ENCODE results near the gene ZNF536. TPM values are rescaled to one million over a fixed set of nuclear protein-coding genes. Genes with fewer than 3 reads are reported as not detected.
"Not testable (repeated sequence)": the region's sequence is repeated elsewhere in the genome, so short reads cannot be mapped to it uniquely, and the experiment has no call there.

Gene ZNF536
- total and polyA plus RNA-seq, 5 experiments from 2014 or later: not detected

DNA sequence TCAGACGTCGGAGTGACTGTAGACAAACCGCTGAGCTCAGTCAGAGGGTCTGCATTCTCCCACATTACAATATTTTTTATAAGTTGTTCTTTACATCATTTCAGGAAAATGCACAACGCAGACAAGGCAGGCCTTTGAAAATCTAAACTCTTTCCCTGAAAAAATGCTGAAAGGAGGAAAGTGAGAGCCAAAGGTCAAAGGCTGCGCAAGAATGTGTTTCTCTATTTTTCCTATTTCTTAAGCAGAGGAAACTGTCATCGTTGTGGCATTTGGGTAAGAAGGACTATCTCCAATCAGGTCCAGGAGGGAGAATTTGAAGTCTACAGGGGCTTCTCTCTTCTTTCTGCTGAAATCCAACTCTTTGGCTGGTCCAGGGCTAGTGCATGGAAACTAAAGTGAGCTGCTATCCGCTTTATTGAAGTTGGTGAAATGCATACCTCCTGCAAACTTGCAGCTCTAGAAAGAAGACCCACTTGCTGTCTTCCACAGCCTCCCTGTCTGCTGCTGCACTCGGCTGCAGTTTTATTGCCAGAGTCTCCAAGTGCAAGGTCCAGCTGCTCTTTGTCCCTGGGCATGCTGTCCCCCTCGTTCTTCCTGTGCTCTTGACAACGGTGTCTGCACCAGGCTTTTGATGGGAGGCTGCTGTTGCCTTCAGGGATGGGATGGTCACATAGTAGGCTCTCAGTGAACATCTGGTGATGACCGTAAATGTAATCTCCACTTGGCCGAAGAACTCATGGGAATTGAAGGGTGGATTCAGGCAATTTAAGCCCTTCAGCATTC is 31.2 kb downstream of the ZNF536 start:
- ATAC-seq (no peak), DNase-seq (no peak)
- no peak overlapping the region for H3K4me3 Mint-ChIP-seq
- no peaks in the 10 kb centered on the region for H3K4me1 Mint-ChIP-seq
- no peak overlapping the region for H3K27ac Mint-ChIP-seq
- peaks cover 0 to 2% (median 0%) of the 10 kb centered on the region in 9 donors for H3K9me3 Mint-ChIP-seq
- H3K36me3 Mint-ChIP-seq: no peaks in the 10 kb centered on the region
- POLR2A ChIA-PET: no interaction called here
- peaks cover 4 to 10% (median 9%) of the 10 kb centered on the region in 5 donors for H3K27me3 Mint-ChIP-seq

DNA sequence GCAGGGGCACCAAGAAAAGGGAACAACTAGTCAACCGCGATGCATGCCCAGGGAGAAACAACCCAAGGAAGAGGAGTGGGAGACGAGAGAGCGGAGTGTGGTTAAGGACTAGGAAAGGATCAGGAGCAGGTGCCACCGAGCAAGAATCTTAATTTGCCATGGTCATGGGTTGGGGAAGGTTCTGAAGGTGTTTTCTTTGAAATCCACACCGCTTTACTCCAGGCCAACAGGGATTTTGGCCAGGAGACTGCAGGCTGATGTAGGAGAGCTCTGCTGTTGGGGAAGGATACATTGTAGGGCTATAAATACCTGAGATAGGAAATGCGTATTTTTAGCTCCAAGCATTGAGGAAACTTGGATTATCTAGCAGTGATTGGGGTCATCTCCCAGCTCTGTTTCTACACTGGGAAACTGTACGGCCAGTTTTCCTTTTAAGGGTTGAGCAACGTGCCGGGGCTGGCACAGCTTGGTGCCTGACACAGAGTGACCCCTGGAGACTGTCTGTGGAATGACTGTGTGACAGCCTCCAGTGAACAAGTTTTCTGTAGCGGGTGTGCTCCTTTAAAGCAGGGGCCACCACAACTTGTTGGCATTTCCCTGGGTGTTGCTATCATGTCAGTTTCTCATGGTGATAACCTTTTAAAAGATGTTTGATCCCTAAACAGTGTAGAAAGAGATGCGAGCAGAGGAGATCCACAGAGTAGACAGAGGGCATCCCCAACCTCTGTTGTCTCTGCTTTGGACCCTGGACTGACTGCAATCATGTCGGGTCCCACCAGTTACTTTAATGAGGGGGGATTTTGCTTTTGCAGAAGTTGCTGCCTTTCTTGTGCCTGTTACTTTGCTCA is 34.3 kb downstream of the ZNF536 start:
- no peaks in the 10 kb centered on the region for H3K4me1 Mint-ChIP-seq
- DNase-seq (no peak), ATAC-seq (no peak)
- H3K9me3 Mint-ChIP-seq: peaks cover 0 to 2% (median 0%) of the 10 kb centered on the region in 9 donors
- peaks cover 4 to 10% (median 9%) of the 10 kb centered on the region in 5 donors for H3K27me3 Mint-ChIP-seq
- H3K27ac Mint-ChIP-seq: no peak overlapping the region
- H3K4me3 Mint-ChIP-seq: no peak overlapping the region
- POLR2A ChIA-PET: no interaction called here
- H3K36me3 Mint-ChIP-seq: no peaks in the 10 kb centered on the region

DNA sequence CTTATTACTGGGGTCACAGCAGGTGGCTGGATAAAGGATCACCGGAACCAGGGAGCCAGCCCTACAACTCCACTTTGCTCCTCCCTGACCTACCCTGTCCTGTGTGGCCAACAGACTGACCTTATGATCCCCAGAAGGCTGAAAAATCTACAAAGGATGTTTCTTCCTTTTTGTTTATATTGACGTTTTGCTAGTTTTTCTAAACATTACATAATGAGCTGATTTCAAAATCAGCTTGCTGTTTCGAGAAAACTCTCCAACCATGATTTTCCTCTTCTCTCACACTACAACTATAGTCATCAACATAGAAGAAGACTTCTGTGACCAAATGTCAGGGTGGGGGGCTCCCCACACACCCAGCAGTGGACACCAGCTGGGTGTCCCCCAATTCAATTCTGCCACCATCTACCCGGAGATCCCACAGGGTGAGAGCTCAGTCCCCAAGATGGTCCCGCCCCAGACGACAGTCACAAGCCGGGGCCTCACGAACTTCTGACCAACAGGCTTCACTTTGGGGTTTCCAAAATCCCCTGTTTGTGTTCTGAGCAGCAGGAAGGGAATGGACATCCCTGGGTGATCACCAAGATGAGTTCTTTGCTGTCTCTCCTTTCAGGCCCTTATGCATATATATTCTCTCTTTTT is 35.0 kb downstream of the ZNF536 start:
- Mint-ChIP-seq H3K36me3 (no peaks in the 10 kb centered on the region), H3K27ac (no peak overlapping the region), H3K27me3 (peaks cover 4 to 10% (median 9%) of the 10 kb centered on the region in 5 donors), H3K4me3 (no peak overlapping the region), H3K4me1 (no peaks in the 10 kb centered on the region), H3K9me3 (peaks cover 0 to 2% (median 0%) of the 10 kb centered on the region in 9 donors)
- POLR2A ChIA-PET: no interaction called here
- DNase-seq (no peak), ATAC-seq (no peak)

DNA sequence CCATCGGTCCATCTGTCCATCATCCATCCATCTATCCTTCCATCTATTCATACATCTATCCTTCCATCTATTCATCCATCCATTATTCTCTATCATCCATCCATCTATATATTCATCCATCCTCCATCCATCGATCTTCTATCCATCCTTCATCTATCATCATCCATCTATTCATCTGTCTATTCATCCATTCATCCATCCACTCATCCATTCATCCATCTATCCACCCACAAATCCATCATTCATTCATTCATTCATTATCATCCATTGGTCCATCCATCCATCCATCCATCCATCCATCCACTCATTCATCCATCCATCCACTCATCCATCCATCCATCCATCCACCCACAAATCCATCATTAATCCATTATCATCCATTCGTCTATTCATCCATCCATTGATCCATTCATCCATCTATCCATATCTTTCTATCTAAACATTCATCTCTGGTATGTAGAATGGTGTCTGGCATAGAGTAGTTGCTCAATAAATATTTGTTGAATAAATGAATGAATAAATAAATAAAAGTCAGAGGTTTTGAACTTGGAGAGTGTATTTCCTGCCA is 36.6 kb downstream of the ZNF536 start:
- Mint-ChIP-seq H3K36me3 (no peaks in the 10 kb centered on the region), H3K9me3 (peaks cover 0 to 2% (median 0%) of the 10 kb centered on the region in 9 donors), H3K27ac (no peak overlapping the region), H3K4me3 (no peak overlapping the region), H3K27me3 (peaks cover 4 to 10% (median 9%) of the 10 kb centered on the region in 5 donors), H3K4me1 (no peaks in the 10 kb centered on the region)
- ATAC-seq (no peak), DNase-seq (no peak)
- POLR2A ChIA-PET: no interaction called here

DNA sequence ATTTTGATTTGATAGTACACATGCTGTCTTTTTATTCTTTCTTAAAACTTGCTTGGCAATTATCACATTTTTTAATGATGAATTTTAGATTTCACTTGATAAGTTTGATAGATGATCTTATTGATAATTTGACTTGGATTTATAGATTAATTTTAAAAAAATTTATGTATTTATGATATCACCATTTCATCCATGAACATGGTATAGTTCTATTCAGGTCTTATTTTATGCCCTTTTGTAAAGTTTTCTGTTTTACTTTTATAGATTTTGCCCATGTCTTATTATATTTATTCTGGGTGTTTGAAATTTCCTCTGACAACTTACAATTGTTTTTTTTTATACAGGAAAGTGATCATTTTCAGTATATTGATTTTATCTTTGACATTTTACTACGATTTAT is 39.5 kb downstream of the ZNF536 start:
- no peak for DNase-seq
- no peaks in the 10 kb centered on the region for H3K4me1 Mint-ChIP-seq
- H3K27ac Mint-ChIP-seq: no peak overlapping the region
- peaks cover 0 to 5% (median 0%) of the 10 kb centered on the region in 3 donors for H3K36me3 Mint-ChIP-seq
- POLR2A ChIA-PET: no interaction called here
- ATAC-seq: no peak
- H3K27me3 Mint-ChIP-seq: peaks cover 2 to 13% (median 6%) of the 10 kb centered on the region in 5 donors
- H3K9me3 Mint-ChIP-seq: peaks cover 0 to 16% (median 0%) of the 10 kb centered on the region in 9 donors
- no peak overlapping the region for H3K4me3 Mint-ChIP-seq

DNA sequence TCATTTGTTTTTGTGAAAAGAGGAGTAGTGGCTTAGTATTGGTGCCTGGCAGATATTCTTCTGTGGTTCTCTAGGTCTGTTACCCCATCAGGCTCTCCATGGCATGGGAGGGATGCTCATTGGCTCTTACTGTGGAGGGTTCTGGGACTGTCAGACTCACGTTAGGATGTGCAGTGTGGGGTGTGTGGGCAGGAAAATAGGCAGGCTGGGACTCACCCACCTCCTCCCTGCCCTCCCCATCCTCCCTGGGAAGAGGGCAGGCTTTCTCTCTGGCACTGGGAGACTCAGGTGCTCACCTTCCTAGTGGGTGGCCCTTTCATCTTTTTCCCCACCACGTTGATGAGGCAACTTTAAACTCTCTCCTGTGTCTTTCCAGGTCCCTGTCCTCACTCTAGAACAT is 44.2 kb downstream of the ZNF536 start:
- POLR2A ChIA-PET: no interaction called here
- H3K4me1 Mint-ChIP-seq: no peaks in the 10 kb centered on the region
- H3K36me3 Mint-ChIP-seq: peaks cover 0 to 5% (median 0%) of the 10 kb centered on the region in 3 donors
- no peak overlapping the region for H3K27ac Mint-ChIP-seq
- peaks cover 14 to 26% (median 19%) of the 10 kb centered on the region in 5 donors for H3K27me3 Mint-ChIP-seq
- no peak overlapping the region for H3K4me3 Mint-ChIP-seq
- peaks cover 0 to 16% (median 0%) of the 10 kb centered on the region in 9 donors for H3K9me3 Mint-ChIP-seq
- no peak for DNase-seq
- ATAC-seq: no peak

DNA sequence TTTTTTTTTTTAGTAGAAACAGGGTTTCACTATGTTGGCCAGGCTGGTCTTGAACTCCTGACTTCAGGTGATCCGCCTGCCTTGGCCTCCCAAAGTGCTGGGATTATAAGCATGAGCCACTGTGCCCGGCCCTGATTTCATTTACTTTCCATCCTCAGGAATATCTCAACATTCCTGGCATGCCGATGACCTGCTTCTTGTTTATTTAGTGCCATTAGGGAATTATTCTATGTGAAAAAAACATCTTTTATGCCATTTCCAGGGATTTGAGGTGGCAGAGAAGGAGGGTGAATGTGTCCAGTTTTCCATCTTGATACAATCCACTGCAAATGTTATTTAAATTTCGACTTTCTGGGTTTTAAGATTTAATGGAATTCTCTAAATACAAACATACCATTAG is 45.0 kb downstream of the ZNF536 start:
- H3K4me1 Mint-ChIP-seq, H3K27ac Mint-ChIP-seq, H3K4me3 Mint-ChIP-seq, H3K36me3 Mint-ChIP-seq, ATAC-seq, DNase-seq, POLR2A ChIA-PET: not testable (repeated sequence)
- H3K9me3 Mint-ChIP-seq: peaks cover 0 to 16% (median 0%) of the 10 kb centered on the region in 9 donors
- peaks cover 14 to 26% (median 19%) of the 10 kb centered on the region in 5 donors for H3K27me3 Mint-ChIP-seq

DNA sequence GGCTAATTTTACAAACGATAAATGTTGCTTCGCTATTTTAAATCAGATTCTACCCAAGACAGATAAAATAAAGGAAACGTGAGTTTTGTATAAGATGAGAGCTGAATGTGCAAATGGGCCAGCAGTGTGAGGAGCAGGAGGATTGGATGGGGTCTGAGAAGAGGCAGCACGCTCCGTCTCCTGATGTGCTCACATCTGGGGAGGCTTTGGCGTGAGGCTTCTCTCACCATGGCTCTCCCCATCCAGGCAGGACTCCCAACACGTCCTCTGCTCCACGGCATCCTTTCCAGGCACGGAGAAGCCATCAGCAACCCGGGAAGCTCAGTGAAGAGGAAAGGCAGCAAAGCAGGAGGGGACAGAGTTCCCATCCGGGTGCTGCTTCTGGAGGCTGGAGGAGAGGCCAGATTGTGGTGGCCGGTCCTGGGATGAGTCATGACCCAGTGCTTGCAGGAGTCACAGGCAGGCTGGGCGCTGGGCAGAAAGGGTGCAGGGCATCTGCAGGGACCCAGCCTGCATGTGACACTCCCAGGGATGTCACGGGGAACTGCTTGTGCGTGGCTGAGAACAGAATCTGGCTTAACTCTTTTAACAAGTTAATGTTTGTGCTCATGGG is 47.5 kb downstream of the ZNF536 start:
- no peak for DNase-seq
- H3K36me3 Mint-ChIP-seq: peaks cover 0 to 5% (median 0%) of the 10 kb centered on the region in 3 donors
- POLR2A ChIA-PET: no interaction called here
- ATAC-seq: no peak
- peaks cover 19 to 26% (median 23%) of the 10 kb centered on the region in 5 donors for H3K27me3 Mint-ChIP-seq
- H3K4me1 Mint-ChIP-seq: no peaks in the 10 kb centered on the region
- H3K27ac Mint-ChIP-seq: no peak overlapping the region
- peaks cover 0 to 12% (median 0%) of the 10 kb centered on the region in 9 donors for H3K9me3 Mint-ChIP-seq
- H3K4me3 Mint-ChIP-seq: no peak overlapping the region

DNA sequence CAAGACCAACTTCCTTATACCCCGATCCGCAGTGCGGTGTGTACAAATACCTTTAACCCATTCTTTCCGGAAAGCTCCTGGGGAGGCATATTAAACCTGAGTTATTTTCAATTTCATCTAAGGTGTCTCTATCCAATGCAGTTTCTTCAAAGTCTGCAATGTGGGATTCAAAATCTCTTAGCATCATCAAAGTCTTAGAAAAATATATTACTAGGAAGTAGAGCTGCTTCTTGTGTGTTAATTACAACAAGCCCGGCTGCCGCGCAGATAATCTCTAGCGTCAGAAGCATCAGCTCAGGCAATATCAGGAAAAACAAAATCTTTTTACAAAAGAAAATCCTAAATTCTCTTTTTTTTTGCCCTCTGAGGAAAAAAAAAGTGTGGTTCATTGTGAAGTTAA is 48.1 kb downstream of the ZNF536 start:
- peaks cover 0 to 12% (median 1%) of the 10 kb centered on the region in 9 donors for H3K9me3 Mint-ChIP-seq
- no peak overlapping the region for H3K4me3 Mint-ChIP-seq
- peaks cover 0 to 5% (median 0%) of the 10 kb centered on the region in 3 donors for H3K36me3 Mint-ChIP-seq
- ATAC-seq (no peak), DNase-seq (no peak)
- POLR2A ChIA-PET: no interaction called here
- peaks cover 19 to 26% (median 20%) of the 10 kb centered on the region in 5 donors for H3K27me3 Mint-ChIP-seq
- H3K27ac Mint-ChIP-seq: no peak overlapping the region
- H3K4me1 Mint-ChIP-seq: no peaks in the 10 kb centered on the region

DNA sequence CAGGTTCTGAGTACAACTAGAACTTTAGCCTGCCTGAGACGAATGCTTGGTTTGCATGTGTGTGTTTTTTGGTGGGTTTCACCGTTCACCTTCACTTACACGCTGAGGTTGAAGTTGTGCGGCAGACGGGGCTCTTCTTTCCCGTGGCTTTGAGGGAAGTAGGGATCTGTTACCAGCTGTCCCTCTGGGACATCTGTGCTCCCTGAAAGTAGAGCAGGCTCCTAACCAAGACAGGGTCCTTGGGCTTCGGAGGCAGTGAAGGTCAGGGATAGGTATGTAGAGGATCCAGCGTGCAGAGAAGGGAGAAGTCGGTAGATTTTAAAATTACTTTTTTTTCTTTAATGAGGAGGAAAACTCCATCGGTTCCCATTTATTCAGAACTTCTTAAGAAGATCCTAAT is 48.7 kb downstream of the ZNF536 start:
- POLR2A ChIA-PET: no interaction called here
- Mint-ChIP-seq H3K27ac (no peak overlapping the region), H3K9me3 (peaks cover 0 to 8% (median 0%) of the 10 kb centered on the region in 9 donors), H3K36me3 (peaks cover 0 to 3% (median 0%) of the 10 kb centered on the region in 3 donors), H3K4me3 (no peak overlapping the region), H3K27me3 (peaks cover 14 to 26% (median 19%) of the 10 kb centered on the region in 5 donors), H3K4me1 (no peaks in the 10 kb centered on the region)
- DNase-seq: no peak
- ATAC-seq: no peak

DNA sequence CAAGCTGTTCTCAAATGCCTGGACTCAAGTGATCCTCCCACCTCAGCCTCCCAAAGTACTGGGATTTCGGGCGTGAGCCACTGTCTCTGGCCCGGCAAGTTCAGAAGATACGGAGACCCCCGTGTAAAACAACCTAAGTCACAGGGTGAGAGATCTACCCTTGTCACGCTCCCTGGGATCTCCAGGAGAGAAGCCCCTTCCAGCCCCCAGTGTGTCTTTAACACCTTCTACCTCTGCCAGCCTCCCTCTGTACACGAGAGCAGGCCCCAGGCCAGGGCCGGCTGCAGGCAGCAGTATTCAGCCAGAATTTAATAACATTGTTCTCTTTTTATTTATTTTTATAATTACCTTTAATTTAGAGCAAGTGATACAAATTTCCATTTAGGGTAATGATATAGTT is 49.4 kb downstream of the ZNF536 start:
- no peak overlapping the region for H3K27ac Mint-ChIP-seq
- no peaks in the 10 kb centered on the region for H3K4me1 Mint-ChIP-seq
- POLR2A ChIA-PET: no interaction called here
- H3K9me3 Mint-ChIP-seq: peaks cover 0 to 2% (median 0%) of the 10 kb centered on the region in 9 donors
- no peak overlapping the region for H3K4me3 Mint-ChIP-seq
- DNase-seq: no peak
- H3K36me3 Mint-ChIP-seq: no peaks in the 10 kb centered on the region
- H3K27me3 Mint-ChIP-seq: peaks cover 17 to 23% (median 18%) of the 10 kb centered on the region in 5 donors
- no peak for ATAC-seq

DNA sequence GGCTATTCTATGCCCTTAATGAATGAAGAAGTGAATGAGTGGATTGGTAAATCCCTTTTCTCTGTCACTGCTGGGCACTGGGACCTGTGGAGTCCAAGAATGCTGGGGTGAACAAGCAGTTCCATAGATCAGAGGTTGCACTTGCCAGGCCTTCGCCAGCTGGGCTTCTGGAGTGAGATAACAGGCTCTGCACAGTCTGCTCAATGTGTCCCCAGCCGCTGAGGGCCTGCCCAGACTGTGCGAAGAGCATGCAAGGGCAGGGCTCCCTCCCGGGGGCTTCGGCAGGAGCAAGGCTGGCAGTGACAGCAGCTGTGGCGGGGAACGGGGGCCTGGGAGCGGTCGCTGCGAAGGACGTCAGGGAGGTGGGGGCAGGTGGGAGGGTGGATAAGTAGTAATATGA is 51.3 kb downstream of the ZNF536 start:
- peaks cover 5 to 25% (median 17%) of the 10 kb centered on the region in 5 donors for H3K27me3 Mint-ChIP-seq
- no peak for ATAC-seq
- H3K4me1 Mint-ChIP-seq: no peaks in the 10 kb centered on the region
- POLR2A ChIA-PET: no interaction called here
- DNase-seq: no peak
- H3K4me3 Mint-ChIP-seq: no peak overlapping the region
- H3K9me3 Mint-ChIP-seq: peaks cover 0 to 1% (median 0%) of the 10 kb centered on the region in 9 donors
- H3K27ac Mint-ChIP-seq: no peak overlapping the region
- H3K36me3 Mint-ChIP-seq: no peaks in the 10 kb centered on the region

All from naive thymus-derived CD8-positive, alpha-beta T cell (primary cell).